H1 (cell line): ENCODE data around the gene SAMD15. TPM values are rescaled to one million over a fixed set of nuclear protein-coding genes. Genes with fewer than 3 reads are reported as not detected.

Source experiments
- CTCF ChIA-PET: fragments of 300-600 bp; sonication (Branson Sonifier 250); formaldehyde crosslinking; loops from one replicate; lab custom pipeline; 2021; ENCODE audit not compliant: partially characterized antibody; lab: Charles Lee
- POLR2A ChIA-PET: fragments of 300-600 bp; sonication (Branson Sonifier 250); formaldehyde crosslinking; loops from one replicate; lab custom pipeline; 2021; ENCODE audit warnings: inconsistent platforms; ENCODE audit not compliant: partially characterized antibody; lab: Charles Lee
- DNase-seq, 2 experiments: peaks; one replicate each; pipeline versions ENCODE4 v3.0.0 to v3.0.0-alpha.2; 2010 to 2022; ENCODE audit warnings: low spot score in 2 of 2, low read depth in 1 of 2, mixed read lengths in 1 of 2
- FAIRE-seq: peaks from 2 replicates; lab custom pipeline; 2011; peaks lifted over from hg19 to GRCh38; lab: Jason Lieb, UNC
- H2AFZ ChIP-seq: 2 replicates; pipeline ENCODE4 v1.8.1; 2012; ENCODE audit warnings: low read length, inconsistent platforms
- H2AK5ac ChIP-seq: 2 replicates; pipeline ENCODE4 v1.6.1; 2013; ENCODE audit warnings: low read depth, low read length
- H2BK120ac ChIP-seq: replicated peaks from 2 replicates; pipeline ENCODE3; 2013; ENCODE audit warnings: low read depth, low read length, inconsistent platforms
- H2BK12ac ChIP-seq: 2 replicates; pipeline ENCODE4 v1.6.1; 2013; ENCODE audit warnings: low read depth, low read length
- H2BK15ac ChIP-seq: 2 replicates; pipeline ENCODE4 v1.6.1; 2013; ENCODE audit warnings: low read length
- H2BK20ac ChIP-seq: 2 replicates; pipeline ENCODE4 v1.6.1; 2013; ENCODE audit warnings: low read length
- H2BK5ac ChIP-seq: 2 replicates; pipeline ENCODE4 v1.6.1; 2013; ENCODE audit warnings: low read depth, low read length
- H3K14ac ChIP-seq: 2 replicates; pipeline ENCODE4 v1.6.1; 2013; ENCODE audit warnings: inconsistent platforms; ENCODE audit not compliant: insufficient read length
- H3K18ac ChIP-seq: 2 replicates; pipeline ENCODE4 v1.6.1; 2013; ENCODE audit warnings: low read length; ENCODE audit errors: extremely low read depth
- H3K23ac ChIP-seq: 2 replicates; pipeline ENCODE4 v1.6.1; 2013; ENCODE audit warnings: inconsistent platforms; ENCODE audit not compliant: insufficient read length
- H3K23me2 ChIP-seq: 2 replicates; pipeline ENCODE4 v1.6.1; 2013; ENCODE audit warnings: low read depth, low read length
- H3K27ac ChIP-seq: 2 replicates; pipeline ENCODE4 v1.6.1; 2011; ENCODE audit warnings: low read depth, low read length, inconsistent platforms
- H3K27me3 ChIP-seq, 4 experiments: replicated peaks in 1 of 4; 1 replicate in 1 of 4; 2 replicates in 3 of 4; pipeline versions ENCODE4 v1.6.1 to v1.8.1; 2011 to 2013; ENCODE audit warnings: low read length in 3 of 4, mild to moderate bottlenecking in 3 of 4, inconsistent platforms in 2 of 4, mixed read lengths in 2 of 4, moderate library complexity in 1 of 4; ENCODE audit not compliant: control insufficient read depth in 3 of 4, insufficient read depth in 3 of 4; ENCODE audit errors: extremely low read depth in 1 of 4
- H3K36me3 ChIP-seq, 4 experiments: 2 replicates each; pipeline versions ENCODE4 v1.6.1 to v1.8.1; 2011 to 2013; ENCODE audit warnings: mild to moderate bottlenecking in 4 of 4, low read length in 3 of 4, moderate library complexity in 2 of 4, control low read depth in 1 of 4, inconsistent platforms in 1 of 4; ENCODE audit not compliant: insufficient read depth in 4 of 4, control insufficient read depth in 2 of 4
- H3K4ac ChIP-seq: replicated peaks from 2 replicates; pipeline ENCODE3; 2013; ENCODE audit warnings: low read length, low read depth, mixed read lengths, inconsistent platforms; ENCODE audit not compliant: insufficient read length
- H3K4me1 ChIP-seq, 4 experiments: replicated peaks in 1 of 4; 1 replicate in 1 of 4; 2 replicates in 3 of 4; pipeline versions ENCODE4 v1.6.1 to v1.8.1; 2011 to 2013; ENCODE audit warnings: low read length in 3 of 4, inconsistent platforms in 2 of 4, mixed read lengths in 1 of 4; ENCODE audit not compliant: insufficient read depth in 4 of 4, control insufficient read depth in 3 of 4
- H3K4me2 ChIP-seq, 2 experiments: 2 replicates each; pipeline versions ENCODE4 v1.6.1 to v1.8.1; 2011 to 2013; ENCODE audit warnings: low read depth in 2 of 2, low read length in 2 of 2, control low read depth in 1 of 2, inconsistent platforms in 1 of 2, mild to moderate bottlenecking in 1 of 2; ENCODE audit not compliant: insufficient read depth in 1 of 2
- H3K4me3 ChIP-seq, 4 experiments: fragments of 200-600, 300-600 bp in 1 of 4; sonication (generic), shearing (Covaris generic), sonication (Bioruptor Twin) in 1 of 4; 2 replicates each; pipeline versions ENCODE4 v1.5.1 to v1.8.1; 2011 to 2016; ENCODE audit warnings: low read length in 4 of 4, low read depth in 3 of 4, control low read depth in 2 of 4, inconsistent platforms in 2 of 4, mild to moderate bottlenecking in 2 of 4, mixed read lengths in 1 of 4, moderate library complexity in 1 of 4; ENCODE audit not compliant: insufficient read depth in 2 of 4; ENCODE audit errors: extremely low read depth in 1 of 4
- H3K56ac ChIP-seq: replicated peaks from 2 replicates; pipeline ENCODE3; 2013; ENCODE audit warnings: low read depth, mild to moderate bottlenecking, mixed read lengths, low read length, inconsistent platforms; ENCODE audit not compliant: insufficient read length
- H3K79me1 ChIP-seq: 2 replicates; pipeline ENCODE4 v1.6.1; 2013; ENCODE audit warnings: low read depth, low read length, control low read depth
- H3K79me2 ChIP-seq, 2 experiments: 2 replicates each; pipeline versions ENCODE4 v1.6.1 to v1.8.1; 2012 to 2013; ENCODE audit warnings: low read length in 2 of 2, mild to moderate bottlenecking in 2 of 2, inconsistent platforms in 1 of 2; ENCODE audit not compliant: insufficient read depth in 2 of 2, control insufficient read depth in 1 of 2
- H3K9ac ChIP-seq, 4 experiments: replicated peaks in 1 of 4; 1 replicate in 1 of 4; 2 replicates in 3 of 4; pipeline versions ENCODE4 v1.6.1 to v1.8.1; 2011 to 2013; ENCODE audit warnings: low read depth in 3 of 4, low read length in 3 of 4, control low read depth in 2 of 4, mild to moderate bottlenecking in 2 of 4, moderate library complexity in 2 of 4, inconsistent platforms in 1 of 4; ENCODE audit errors: extremely low read depth in 1 of 4
- H3K9me3 ChIP-seq, 2 experiments: 2 replicates each; pipeline versions ENCODE4 v1.6.1 to v1.8.1; 2012 to 2013; ENCODE audit warnings: mild to moderate bottlenecking in 2 of 2, moderate library complexity in 2 of 2, control low read depth in 1 of 2, inconsistent platforms in 1 of 2, low read depth in 1 of 2, low read length in 1 of 2, mixed read lengths in 1 of 2; ENCODE audit not compliant: insufficient read depth in 2 of 2
- H4K20me1 ChIP-seq, 2 experiments: replicated peaks in 1 of 2; 2 replicates each; pipeline versions ENCODE3 to v1.8.1; 2011 to 2013; ENCODE audit warnings: inconsistent platforms in 2 of 2, low read length in 2 of 2, mild to moderate bottlenecking in 1 of 2; ENCODE audit not compliant: insufficient read depth in 2 of 2, control insufficient read depth in 1 of 2
- H4K5ac ChIP-seq: 2 replicates; pipeline ENCODE4 v1.6.1; 2013; ENCODE audit warnings: low read length, low read depth, mixed read lengths, inconsistent platforms; ENCODE audit not compliant: insufficient read length
- H4K8ac ChIP-seq: 2 replicates; pipeline ENCODE4 v1.8.0; 2013; ENCODE audit warnings: mild to moderate bottlenecking, moderate library complexity, low read length, inconsistent platforms; ENCODE audit not compliant: insufficient read depth; ENCODE audit errors: extremely low read depth
- H4K91ac ChIP-seq: replicated peaks from 2 replicates; pipeline ENCODE3; 2013; ENCODE audit warnings: low read length, mixed read lengths, inconsistent platforms; ENCODE audit not compliant: insufficient read length
- CBX8 ChIP-seq: fragments of 300-800, 300-1000 bp; sonication (generic); IDR thresholded peaks from 2 replicates; pipeline ENCODE4 v1.7.1; 2016; ENCODE audit warnings: low read depth, low read length, borderline replicate concordance
- JUND ChIP-seq: IDR thresholded peaks from 2 replicates; pipeline ENCODE4 v1.6.1; 2011; ENCODE audit warnings: mild to moderate bottlenecking, improper control_type of control experiment, low read length
- KDM1A ChIP-seq: fragments of 200-600, 300-600 bp; sonication (generic); IDR thresholded peaks from 2 replicates; pipeline ENCODE4 v1.7.1; 2016; ENCODE audit warnings: mild to moderate bottlenecking, low read length, borderline replicate concordance
- POU5F1 ChIP-seq: IDR thresholded peaks from 2 replicates; pipeline ENCODE4 v1.6.1; 2011; ENCODE audit warnings: low read depth, mild to moderate bottlenecking, low read length, moderate library complexity
- SIX5 ChIP-seq: IDR thresholded peaks from 2 replicates; pipeline ENCODE4 v1.6.1; 2011; ENCODE audit warnings: mild to moderate bottlenecking, low read depth, low read length
- TAF7 ChIP-seq: optimal IDR thresholded peaks from 2 replicates; pipeline ENCODE3; 2011; ENCODE audit warnings: low read depth, mild to moderate bottlenecking, inconsistent platforms, low read length, moderate library complexity, borderline replicate concordance
- WGBS, 2 experiments: shearing (Covaris generic) in 1 of 2; methylation state at CpG; one replicate each; pipeline versions ENCODE4 v1.1.6 to v1.1.7; 2013 to 2015; ENCODE audit warnings: low lambda C conversion rate in 2 of 2, mixed read lengths in 2 of 2, inconsistent platforms in 1 of 2, low coverage in 1 of 2, missing lambda C conversion rate in 1 of 2; ENCODE audit not compliant: insufficient replicate concordance in 2 of 2, insufficient coverage in 1 of 2, insufficient read length in 1 of 2; ENCODE audit errors: extremely low coverage in 1 of 2, missing lambda C conversion rate in 1 of 2; 5-methylcytosine and 5-hydroxymethylcytosine counted together
- polyA plus RNA-seq, 7 experiments: library from polyadenylated mRNA; depleted of rRNA in 3 of 7; stranded (reverse) in 5 of 7; unstranded in 2 of 7; fragments of >200 nt in 5 of 7; fragments of 200-250 nt in 2 of 7; gene quantifications; 1 replicate in 5 of 7; 2 replicates in 1 of 7; 4 replicates in 1 of 7; pipeline versions ENCODE4 v1.2.1 to v1.2.3, GENCODE V29; 2011 to 2013; ENCODE audit warnings: missing spikeins in 2 of 7, mixed read lengths in 2 of 7
- total RNA-seq: library from RNA; stranded (reverse); fragmentation: NEBNext Ultra II Directional; extraction: Animal tissue kit (Norgen Biotek cat#: 25700); gene quantifications from 2 replicates; pipeline ENCODE4 v1.2.1, GENCODE V29; 2021

Gene SAMD15
- total and polyA plus RNA-seq, 2 of the 8 experiments (the other 6 are each of a cell fraction or from before 2014, with no cell fraction given) = 0.17 to 1.0 TPM

DNA sequence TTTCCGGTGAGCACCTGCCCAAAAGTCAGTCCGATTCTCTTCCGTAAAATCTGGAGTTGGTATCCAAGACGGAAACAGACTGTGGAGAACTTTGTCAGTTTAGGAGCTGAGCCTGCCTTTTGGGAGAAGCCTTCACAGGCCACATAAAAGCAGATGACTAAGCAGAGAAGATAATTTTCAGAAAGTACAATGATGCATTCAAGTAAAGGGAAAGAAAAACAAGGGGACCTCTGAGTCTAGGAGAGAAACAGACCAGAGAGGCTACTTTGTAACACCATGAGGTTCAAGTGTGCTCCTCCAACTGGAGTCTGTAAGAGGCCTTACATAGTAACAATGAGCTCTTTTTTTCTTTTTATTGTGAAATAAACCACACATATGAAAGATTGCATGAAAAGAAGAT is 21.4 kb upstream of the SAMD15 start:
- no peaks in the 10 kb centered on the region for H4K20me1 ChIP-seq
- no peaks in the 10 kb centered on the region for H3K27me3 ChIP-seq
- H3K27ac ChIP-seq = no peak overlapping the region
- no peak overlapping the region for H3K4me3 ChIP-seq
- H3K23ac ChIP-seq = no peak overlapping the region
- no peak overlapping the region for H3K4ac ChIP-seq
- no peak overlapping the region for H2AK5ac ChIP-seq
- H3K36me3 ChIP-seq = no peaks in the 10 kb centered on the region
- H3K9me3 ChIP-seq = no peaks in the 10 kb centered on the region
- H4K5ac ChIP-seq = no peak overlapping the region
- no peak overlapping the region for H2AFZ ChIP-seq
- CTCF ChIA-PET = interaction anchor here (1.0 to 1.1 kb wide), 2 partner anchors 12 to 54 kb away, joined by 3 to 4 read pairs; no protein-coding TSS in a partner anchor
- H3K23me2 ChIP-seq = no peaks in the 10 kb centered on the region
- TF ChIP-seq TAF7 = no peak
- TF ChIP-seq KDM1A = no peak
- TF ChIP-seq JUND = no peak
- TF ChIP-seq SIX5 = no peak
- TF ChIP-seq POU5F1 = no peak
- TF ChIP-seq CBX8 = no peak
- TF ChIP-seq, all 59 proteins: peak for 0
- no peak overlapping the region for H3K18ac ChIP-seq
- H3K4me2 ChIP-seq = no peak overlapping the region
- POLR2A ChIA-PET = no interaction called here
- H4K8ac ChIP-seq = no peak overlapping the region
- no peak overlapping the region for H4K91ac ChIP-seq
- 94% methylated on average over 4 of the region's 4 CpGs; no CpG with 5 or more reads in 1 of the 2 experiments for WGBS, 2 experiments
- no peak overlapping the region for H2BK5ac ChIP-seq
- DNase-seq (no peak), FAIRE-seq (no peak)
- no peak overlapping the region for H3K56ac ChIP-seq
- H2BK120ac ChIP-seq = no peak overlapping the region
- H3K4me1 ChIP-seq = no peaks in the 10 kb centered on the region
- no peaks in the 10 kb centered on the region; the same call in 1 of the 2 replicates for H3K79me1 ChIP-seq
- no peak overlapping the region for H3K14ac ChIP-seq
- H2BK20ac ChIP-seq = no peak overlapping the region
- H3K9ac ChIP-seq = no peak overlapping the region
- no peaks in the 10 kb centered on the region for H3K79me2 ChIP-seq
- no peak overlapping the region for H2BK15ac ChIP-seq
- H2BK12ac ChIP-seq = no peak overlapping the region
